ENCODE measurements around the gene FARP2. TPM values are rescaled to one million over a fixed set of nuclear protein-coding genes. Genes with fewer than 3 reads are reported as not detected.
"Not testable (repeated sequence)": the region's sequence is repeated elsewhere in the genome, so short reads cannot be mapped to it uniquely, and the experiment has no call there.

Gene FARP2
- total RNA-seq, 2 experiments from 2014 or later: 24.0 to 25.4 TPM

DNA sequence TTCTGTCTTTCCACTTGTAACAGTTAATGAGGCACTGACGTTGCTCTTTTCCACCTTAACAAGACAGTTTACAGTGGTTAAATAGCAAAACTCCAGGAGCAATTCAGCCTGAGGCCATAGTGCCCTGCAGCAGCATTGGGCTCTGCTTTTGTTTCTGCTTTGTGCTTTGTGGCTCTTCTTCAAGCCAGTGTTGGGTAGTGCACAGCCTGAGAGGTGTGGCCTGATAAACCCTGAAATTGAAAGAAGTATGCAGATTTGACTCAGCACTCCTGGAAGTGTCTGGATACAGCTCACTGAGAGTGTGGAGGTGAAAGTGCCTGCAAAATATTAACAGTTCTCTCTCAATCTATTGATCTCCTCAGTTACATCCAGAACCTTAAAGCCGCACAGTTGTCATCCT is 89.3 kb downstream of the FARP2 start:
- ATAC-seq (peak; percentile 57), DNase-seq (peak; percentile 65)
- Mint-ChIP-seq H3K27me3 (peaks cover 18% of the 10 kb centered on the region), H3K36me3 (peaks cover 25% of the 10 kb centered on the region), H3K9me3 (ENCODE audit: low read depth) (no peaks in the 10 kb centered on the region), H3K4me1 (peaks cover 47% of the 10 kb centered on the region), H3K27ac (no peak overlapping the region), H3K4me3 (no peak overlapping the region)
- CTCF ChIA-PET: no interaction called here

DNA sequence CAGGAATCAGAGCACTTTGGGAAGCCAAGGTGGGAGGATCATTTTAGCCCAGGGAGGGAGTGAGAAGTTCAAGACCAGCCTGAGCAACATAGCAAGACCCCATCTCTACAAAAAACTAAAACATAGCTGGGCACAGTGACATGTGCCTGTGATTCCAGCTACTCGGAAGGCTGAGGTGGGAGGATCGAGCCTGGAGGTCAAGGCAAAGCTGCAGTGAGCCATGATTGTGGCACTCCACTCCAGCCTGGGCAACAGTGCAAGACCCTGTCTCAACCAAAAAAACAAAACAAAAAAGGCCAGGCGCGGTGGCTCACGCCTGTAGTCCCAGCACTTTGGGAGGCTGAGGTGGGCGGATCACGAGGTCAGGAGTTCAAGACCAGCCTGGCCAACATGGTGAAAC is 94.0 kb downstream of the FARP2 start:
- DNase-seq; H3K36me3 Mint-ChIP-seq; H3K4me1 Mint-ChIP-seq; H3K4me3 Mint-ChIP-seq; H3K9me3 Mint-ChIP-seq (ENCODE audit: low read depth); CTCF ChIA-PET; H3K27ac Mint-ChIP-seq; ATAC-seq: not testable (repeated sequence)
- peaks cover 18% of the 10 kb centered on the region for H3K27me3 Mint-ChIP-seq

DNA sequence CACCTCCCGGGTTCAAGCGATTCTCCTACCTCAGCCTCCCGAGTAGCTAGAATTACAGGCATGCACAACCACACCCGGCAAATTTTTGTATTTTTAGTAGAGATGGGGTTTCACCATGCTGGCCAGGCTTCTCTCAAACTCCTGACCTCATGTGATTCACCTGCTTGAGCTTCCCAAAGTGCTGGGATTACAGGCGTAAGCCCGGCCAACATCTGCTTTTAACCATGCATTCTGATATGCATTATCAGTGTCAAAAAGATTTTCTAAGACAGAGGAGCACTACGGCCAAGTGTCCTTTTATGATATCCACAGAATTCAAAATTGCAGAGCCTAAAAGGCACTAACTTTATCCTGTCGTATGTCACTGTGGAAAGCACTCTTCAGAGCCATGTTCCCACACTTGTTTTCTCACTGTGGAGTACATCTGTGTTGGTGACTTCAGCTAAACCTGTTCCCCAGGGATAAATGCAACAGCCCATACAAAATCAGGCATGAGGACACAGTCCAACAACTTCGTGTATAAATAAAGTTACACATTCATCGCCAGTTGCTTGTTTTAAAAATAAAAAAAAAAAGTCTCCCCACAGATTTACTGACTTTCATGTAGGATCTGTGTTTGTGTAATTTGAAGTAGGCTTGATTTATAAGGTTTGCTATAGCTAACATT is 95.9 kb downstream of the FARP2 start:
- Mint-ChIP-seq H3K27me3 (peaks cover 11% of the 10 kb centered on the region), H3K4me3 (no peak overlapping the region), H3K36me3 (no peaks in the 10 kb centered on the region), H3K9me3 (ENCODE audit: low read depth) (no peaks in the 10 kb centered on the region), H3K4me1 (no peaks in the 10 kb centered on the region), H3K27ac (no peak overlapping the region)
- no peak for DNase-seq
- ATAC-seq: no peak
- CTCF ChIA-PET: no interaction called here

DNA sequence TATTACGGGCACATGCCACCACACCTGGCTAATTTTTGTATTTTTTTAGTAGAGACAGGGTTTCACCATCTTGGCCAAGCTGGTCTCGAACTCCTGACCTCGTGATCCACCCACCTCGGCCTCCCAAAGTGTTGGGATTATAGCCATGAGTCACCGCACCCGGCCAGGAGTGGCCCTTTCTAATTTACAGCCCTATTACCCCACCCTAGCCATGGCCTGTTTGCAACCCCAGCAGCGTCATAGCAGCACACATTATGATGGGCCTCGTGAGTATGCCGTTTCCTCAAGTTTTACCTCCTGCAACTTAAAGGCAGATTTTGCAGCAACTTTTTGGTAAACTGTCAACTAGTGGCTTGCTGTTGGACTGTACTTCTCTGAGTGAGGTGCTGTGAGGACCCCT is 97.8 kb downstream of the FARP2 start:
- H3K27me3 Mint-ChIP-seq; H3K36me3 Mint-ChIP-seq; DNase-seq; ATAC-seq; H3K27ac Mint-ChIP-seq; CTCF ChIA-PET; H3K9me3 Mint-ChIP-seq (ENCODE audit: low read depth); H3K4me1 Mint-ChIP-seq; H3K4me3 Mint-ChIP-seq: not testable (repeated sequence)

GRCh38 chr2:241454837-241455485 is 98.9 kb downstream of the FARP2 start:
- Mint-ChIP-seq H3K36me3 (no peaks in the 10 kb centered on the region), H3K27ac (no peak overlapping the region), H3K9me3 (ENCODE audit: low read depth) (no peaks in the 10 kb centered on the region), H3K4me1 (no peaks in the 10 kb centered on the region), H3K4me3 (no peak overlapping the region), H3K27me3 (no peaks in the 10 kb centered on the region)
- CTCF ChIA-PET: interaction anchor here (1.0 kb wide), 1 partner anchor 172 kb away, joined by 4 read pairs; no protein-coding TSS in a partner anchor
- ATAC-seq (no peak), DNase-seq (no peak)

DNA sequence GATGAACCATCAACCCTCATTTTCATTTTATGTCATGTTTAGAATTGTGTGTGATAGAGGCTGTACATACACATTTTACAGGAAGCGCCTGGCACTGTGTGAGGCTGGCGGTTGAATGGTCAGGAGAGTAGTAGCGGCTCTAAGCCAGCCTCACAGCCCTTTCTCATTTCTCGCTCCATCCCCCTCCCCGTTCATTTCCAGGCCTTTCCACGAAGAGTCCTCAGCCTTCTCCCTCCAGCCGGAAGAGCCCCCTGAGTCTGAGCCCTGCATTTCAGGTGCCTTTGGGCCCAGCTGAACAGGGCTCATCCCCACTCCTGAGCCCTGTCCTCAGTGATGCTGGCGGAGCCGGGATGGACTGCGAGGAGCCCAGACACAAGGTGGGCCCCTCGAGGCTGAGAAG is 100.5 kb downstream of the FARP2 start:
- Mint-ChIP-seq H3K4me1 (no peaks in the 10 kb centered on the region), H3K27me3 (no peaks in the 10 kb centered on the region), H3K9me3 (ENCODE audit: low read depth) (no peaks in the 10 kb centered on the region), H3K27ac (no peak overlapping the region), H3K4me3 (no peak overlapping the region), H3K36me3 (no peaks in the 10 kb centered on the region)
- no peak for DNase-seq
- ATAC-seq: no peak
- CTCF ChIA-PET: no interaction called here

DNA sequence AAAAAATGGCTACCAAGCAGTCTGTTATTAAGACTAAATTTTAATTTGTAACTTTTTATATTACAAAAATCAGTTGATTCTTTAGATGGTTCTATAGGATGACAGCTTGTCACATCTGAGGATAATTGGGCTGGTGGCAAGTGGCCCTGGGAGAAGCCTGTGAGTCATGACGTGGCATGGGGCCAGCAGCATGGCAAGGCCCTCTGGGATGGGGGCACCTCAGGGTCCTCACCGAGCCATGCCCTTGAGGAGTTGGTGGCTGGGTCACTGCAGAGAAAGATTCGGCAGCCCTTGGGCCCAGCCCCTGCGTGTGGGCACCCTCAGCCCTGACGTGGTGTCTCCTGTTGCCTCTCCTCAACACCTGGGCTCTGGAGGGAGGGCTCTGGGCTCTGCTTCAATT is 102.6 kb downstream of the FARP2 start:
- Mint-ChIP-seq H3K27ac (no peak overlapping the region), H3K27me3 (no peaks in the 10 kb centered on the region), H3K4me3 (no peak overlapping the region), H3K36me3 (no peaks in the 10 kb centered on the region), H3K4me1 (no peaks in the 10 kb centered on the region), H3K9me3 (ENCODE audit: low read depth) (no peaks in the 10 kb centered on the region)
- no peak for ATAC-seq
- DNase-seq: no peak
- CTCF ChIA-PET: no interaction called here

GRCh38 chr2:241459520-241459919 is 103.4 kb downstream of the FARP2 start:
- Mint-ChIP-seq H3K36me3 (no peaks in the 10 kb centered on the region), H3K27ac (no peak overlapping the region), H3K9me3 (ENCODE audit: low read depth) (no peaks in the 10 kb centered on the region), H3K4me3 (no peak overlapping the region), H3K4me1 (no peaks in the 10 kb centered on the region), H3K27me3 (no peaks in the 10 kb centered on the region)
- ATAC-seq (no peak), DNase-seq (no peak)
- CTCF ChIA-PET: no interaction called here

DNA sequence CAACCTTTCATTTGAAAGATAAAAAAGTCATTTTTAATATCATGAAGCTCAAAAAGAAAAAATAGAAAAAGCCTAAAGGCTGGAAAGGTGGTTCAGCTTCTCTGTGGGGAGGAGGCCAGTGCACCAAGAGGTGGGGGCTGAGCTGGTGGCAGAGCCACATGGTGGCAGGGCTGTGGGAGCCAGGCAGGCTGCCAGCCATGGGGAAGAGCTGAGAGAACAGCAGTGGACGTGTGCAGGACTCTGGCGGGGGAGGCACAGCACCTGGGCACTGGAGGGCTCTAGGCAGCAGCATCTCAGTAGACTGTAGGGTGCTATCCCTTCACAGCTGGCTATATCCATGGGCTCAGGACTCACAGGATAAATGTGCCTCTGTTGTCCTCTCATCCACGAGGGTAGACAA is 104.5 kb downstream of the FARP2 start:
- Mint-ChIP-seq H3K27ac (no peak overlapping the region), H3K9me3 (ENCODE audit: low read depth) (no peaks in the 10 kb centered on the region), H3K4me3 (no peak overlapping the region), H3K36me3 (no peaks in the 10 kb centered on the region), H3K4me1 (no peaks in the 10 kb centered on the region), H3K27me3 (no peaks in the 10 kb centered on the region)
- ATAC-seq (no peak), DNase-seq (no peak)
- CTCF ChIA-PET: no interaction called here

- no peak for ATAC-seq
- H3K27me3 Mint-ChIP-seq: no peaks in the 10 kb centered on the region
Observed at GRCh38 chr2:241461693-241462677, 105.9 kb downstream of the FARP2 start.

GRCh38 chr2:241463276-241464135 is 107.4 kb downstream of the FARP2 start:
- H3K36me3 Mint-ChIP-seq: no peaks in the 10 kb centered on the region

More at GRCh38 chr2:241461693-241462677, 105.9 kb downstream of the FARP2 start:
- DNase-seq: no peak
- no peaks in the 10 kb centered on the region for H3K4me1 Mint-ChIP-seq
- no peaks in the 10 kb centered on the region for H3K9me3 Mint-ChIP-seq (ENCODE audit: low read depth)
- no peaks in the 10 kb centered on the region for H3K36me3 Mint-ChIP-seq
- no peak overlapping the region for H3K4me3 Mint-ChIP-seq
- CTCF ChIA-PET: no interaction called here
- H3K27ac Mint-ChIP-seq: no peak overlapping the region

GRCh38 chr2:241465543-241465942 is 109.5 kb downstream of the FARP2 start:
- Mint-ChIP-seq H3K4me1 (no peaks in the 10 kb centered on the region), H3K27me3 (no peaks in the 10 kb centered on the region), H3K36me3 (no peaks in the 10 kb centered on the region), H3K4me3 (no peak overlapping the region), H3K27ac (no peak overlapping the region), H3K9me3 (ENCODE audit: low read depth) (no peaks in the 10 kb centered on the region)
- DNase-seq (no peak), ATAC-seq (no peak)
- CTCF ChIA-PET: no interaction called here

More at GRCh38 chr2:241463276-241464135, 107.4 kb downstream of the FARP2 start:
- DNase-seq (no peak), ATAC-seq (no peak)
- no peak overlapping the region for H3K27ac Mint-ChIP-seq
- H3K27me3 Mint-ChIP-seq: no peaks in the 10 kb centered on the region
- H3K4me3 Mint-ChIP-seq: no peak overlapping the region
- H3K4me1 Mint-ChIP-seq: no peaks in the 10 kb centered on the region
- CTCF ChIA-PET: no interaction called here
- no peaks in the 10 kb centered on the region for H3K9me3 Mint-ChIP-seq (ENCODE audit: low read depth)

DNA sequence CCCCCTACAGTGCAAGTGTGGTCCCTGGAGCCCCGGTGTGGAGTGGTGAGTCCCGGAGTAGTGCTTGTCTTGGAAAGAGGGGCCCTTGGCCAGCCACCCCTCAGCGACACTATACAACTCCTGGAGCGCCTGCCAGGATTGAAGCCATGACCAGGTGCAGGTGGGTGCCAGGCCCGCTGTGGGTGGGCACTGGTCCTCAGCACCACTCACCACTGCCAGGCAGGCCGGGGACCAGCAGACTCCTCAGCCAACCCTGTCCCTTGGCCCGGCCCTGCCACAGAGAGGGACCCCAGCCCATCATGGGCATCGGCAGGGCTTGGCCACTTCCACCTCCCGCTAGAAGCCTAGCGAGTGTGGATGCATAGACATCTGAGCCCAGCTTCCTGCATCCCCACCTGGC is 110.1 kb downstream of the FARP2 start:
- Mint-ChIP-seq H3K4me1 (no peaks in the 10 kb centered on the region), H3K27ac (no peak overlapping the region), H3K4me3 (no peak overlapping the region), H3K27me3 (no peaks in the 10 kb centered on the region), H3K9me3 (ENCODE audit: low read depth) (no peaks in the 10 kb centered on the region), H3K36me3 (no peaks in the 10 kb centered on the region)
- no peak for ATAC-seq
- CTCF ChIA-PET: no interaction called here
- no peak for DNase-seq
